ENCODE results near the gene SORCS2.

SORCS2 gene

DNA sequence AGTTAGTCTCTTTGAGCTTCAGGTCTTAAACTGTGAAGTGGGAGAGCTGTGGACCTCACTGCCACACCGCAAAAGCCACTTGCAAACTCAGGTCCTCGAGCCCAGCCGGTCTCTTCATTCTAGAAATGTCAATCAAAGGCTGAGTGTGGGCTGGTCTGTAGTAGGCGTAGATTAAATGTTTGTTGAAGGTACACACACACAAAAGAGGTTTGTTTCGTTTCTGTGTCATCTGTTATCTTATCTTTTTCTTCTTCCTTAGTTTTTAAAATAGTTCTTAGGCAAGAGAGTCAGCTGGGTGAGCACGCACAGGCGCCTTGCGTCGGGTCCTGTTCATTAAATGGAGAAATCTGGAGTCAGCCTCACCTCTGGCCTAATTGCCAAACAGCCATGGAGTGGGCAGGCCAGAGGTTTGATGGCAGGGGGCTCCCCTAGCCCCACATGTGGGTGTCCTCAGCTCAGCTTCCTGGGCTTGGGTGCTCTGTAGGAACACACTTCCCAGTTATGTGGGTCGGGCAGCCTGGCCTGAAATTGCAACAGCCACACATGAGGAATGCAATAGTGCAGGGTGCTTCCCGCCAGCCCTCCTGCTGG, 243.2 kb downstream of the SORCS2 start:
- no peaks in the 10 kb centered on the region for H3K36me3 ChIP-seq (ENCODE audit: control insufficient read depth in 2 of 2, insufficient read depth in 1 of 2, low read length in 2 of 2)
- no peak overlapping the region for H3K27ac ChIP-seq (ENCODE audit: extremely low read depth, low read depth, low read length)
- no peak overlapping the region for H3K4me3 ChIP-seq (ENCODE audit: low read depth, low read length)
- H3K4me1 ChIP-seq (ENCODE audit: control insufficient read depth, insufficient read depth, low read length): no peaks in the 10 kb centered on the region
- TF ChIP-seq ZNF707 (tag by site-specific recombination; IDR thresholded peaks at IDR 0.05) (no peak), EGR2 (tag by site-specific recombination; IDR thresholded peaks at IDR 0.05; ENCODE audit: low read depth) (peak; percentile 47), ZFHX2 (tag by site-specific recombination; conservative IDR thresholded peaks at IDR 0.05) (peak; percentile 76), WT1 (tag by site-specific recombination; IDR thresholded peaks at IDR 0.05) (no peak), ZNF777 (tag by site-specific recombination; IDR thresholded peaks at IDR 0.05; ENCODE audit: borderline replicate concordance) (no peak)
- TF ChIP-seq, protein P1, sequence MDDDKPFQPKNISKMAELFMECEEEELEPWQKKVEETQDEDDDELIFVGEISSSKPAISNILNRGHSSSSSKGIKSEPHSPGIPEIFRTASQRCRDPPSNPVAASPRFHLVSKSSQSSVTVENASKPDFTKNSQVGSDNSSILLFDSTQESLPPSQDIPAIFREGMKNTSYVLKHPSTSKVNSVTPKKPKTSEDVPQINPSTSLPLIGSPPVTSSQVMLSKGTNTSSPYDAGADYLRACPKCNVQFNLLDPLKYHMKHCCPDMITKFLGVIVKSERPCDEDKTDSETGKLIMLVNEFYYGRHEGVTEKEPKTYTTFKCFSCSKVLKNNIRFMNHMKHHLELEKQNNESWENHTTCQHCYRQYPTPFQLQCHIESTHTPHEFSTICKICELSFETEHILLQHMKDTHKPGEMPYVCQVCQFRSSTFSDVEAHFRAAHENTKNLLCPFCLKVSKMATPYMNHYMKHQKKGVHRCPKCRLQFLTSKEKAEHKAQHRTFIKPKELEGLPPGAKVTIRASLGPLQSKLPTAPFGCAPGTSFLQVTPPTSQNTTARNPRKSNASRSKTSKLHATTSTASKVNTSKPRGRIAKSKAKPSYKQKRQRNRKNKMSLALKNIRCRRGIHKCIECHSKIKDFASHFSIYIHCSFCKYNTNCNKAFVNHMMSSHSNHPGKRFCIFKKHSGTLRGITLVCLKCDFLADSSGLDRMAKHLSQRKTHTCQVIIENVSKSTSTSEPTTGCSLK (tag by site-specific recombination; IDR thresholded peaks at IDR 0.05): no peak
- H3K9me3 ChIP-seq (ENCODE audit: control insufficient read depth, insufficient read depth, low read depth, low read length): no peaks in the 10 kb centered on the region
- ChIA-PET CTCF (no interaction called here), POLR2A (no interaction called here)

DNA sequence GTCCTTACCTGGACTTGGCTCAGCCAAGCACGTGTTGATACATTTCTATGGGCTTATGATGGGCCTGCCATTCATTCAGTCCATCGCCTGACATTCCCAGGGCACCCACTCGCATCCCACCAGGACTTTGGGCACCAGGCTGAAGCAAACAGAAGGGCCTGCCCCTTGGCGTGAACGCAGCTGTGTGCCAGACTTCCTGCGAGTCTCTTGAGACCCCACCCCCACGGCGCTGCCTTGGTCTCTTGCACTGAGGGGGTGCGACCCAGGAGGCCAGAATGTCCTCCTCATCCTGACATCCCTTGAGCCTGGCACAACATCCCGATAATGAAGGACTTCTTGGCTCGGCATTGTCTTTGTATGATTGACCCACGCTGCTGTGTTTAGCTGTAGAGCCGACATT, 243.9 kb downstream of the SORCS2 start:
- no peak overlapping the region for H3K27ac ChIP-seq (ENCODE audit: extremely low read depth, low read depth, low read length)
- POLR2A ChIA-PET: no interaction called here

GRCh38 chr4:7439699-7440098, 247.4 kb downstream of the SORCS2 start:
- TF ChIP-seq ZNF658 (tag by site-specific recombination; IDR thresholded peaks at IDR 0.05): no peak
- TF ChIP-seq ZNF654 (tag by site-specific recombination; IDR thresholded peaks at IDR 0.05; ENCODE audit: low read depth): no peak
- TF ChIP-seq SCRT1 (tag by site-specific recombination; IDR thresholded peaks at IDR 0.05; ENCODE audit: borderline replicate concordance): no peak
- TF ChIP-seq, protein P2, sequence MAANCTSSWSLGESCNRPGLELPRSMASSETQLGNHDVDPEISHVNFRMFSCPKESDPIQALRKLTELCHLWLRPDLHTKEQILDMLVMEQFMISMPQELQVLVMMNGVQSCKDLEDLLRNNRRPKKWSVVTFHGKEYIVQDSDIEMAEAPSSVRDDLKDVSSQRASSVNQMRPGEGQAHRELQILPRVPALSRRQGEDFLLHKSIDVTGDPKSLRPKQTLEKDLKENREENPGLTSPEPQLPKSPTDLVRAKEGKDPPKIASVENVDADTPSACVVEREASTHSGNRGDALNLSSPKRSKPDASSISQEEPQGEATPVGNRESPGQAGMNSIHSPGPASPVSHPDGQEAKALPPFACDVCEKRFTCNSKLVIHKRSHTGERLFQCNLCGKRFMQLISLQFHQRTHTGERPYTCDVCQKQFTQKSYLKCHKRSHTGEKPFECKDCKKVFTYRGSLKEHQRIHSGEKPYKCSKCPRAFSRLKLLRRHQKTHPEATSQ (tag by site-specific recombination; IDR thresholded peaks at IDR 0.05): no peak
- no peak for TF ChIP-seq ZNF354C (tag by site-specific recombination; IDR thresholded peaks at IDR 0.05; ENCODE audit: borderline replicate concordance, low read depth)
- TF ChIP-seq ZNF473 (tag by site-specific recombination; IDR thresholded peaks at IDR 0.05): no peak
- TF ChIP-seq, protein P3, sequence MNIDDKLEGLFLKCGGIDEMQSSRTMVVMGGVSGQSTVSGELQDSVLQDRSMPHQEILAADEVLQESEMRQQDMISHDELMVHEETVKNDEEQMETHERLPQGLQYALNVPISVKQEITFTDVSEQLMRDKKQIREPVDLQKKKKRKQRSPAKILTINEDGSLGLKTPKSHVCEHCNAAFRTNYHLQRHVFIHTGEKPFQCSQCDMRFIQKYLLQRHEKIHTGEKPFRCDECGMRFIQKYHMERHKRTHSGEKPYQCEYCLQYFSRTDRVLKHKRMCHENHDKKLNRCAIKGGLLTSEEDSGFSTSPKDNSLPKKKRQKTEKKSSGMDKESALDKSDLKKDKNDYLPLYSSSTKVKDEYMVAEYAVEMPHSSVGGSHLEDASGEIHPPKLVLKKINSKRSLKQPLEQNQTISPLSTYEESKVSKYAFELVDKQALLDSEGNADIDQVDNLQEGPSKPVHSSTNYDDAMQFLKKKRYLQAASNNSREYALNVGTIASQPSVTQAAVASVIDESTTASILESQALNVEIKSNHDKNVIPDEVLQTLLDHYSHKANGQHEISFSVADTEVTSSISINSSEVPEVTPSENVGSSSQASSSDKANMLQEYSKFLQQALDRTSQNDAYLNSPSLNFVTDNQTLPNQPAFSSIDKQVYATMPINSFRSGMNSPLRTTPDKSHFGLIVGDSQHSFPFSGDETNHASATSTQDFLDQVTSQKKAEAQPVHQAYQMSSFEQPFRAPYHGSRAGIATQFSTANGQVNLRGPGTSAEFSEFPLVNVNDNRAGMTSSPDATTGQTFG (tag by site-specific recombination; IDR thresholded peaks at IDR 0.05; ENCODE audit: borderline replicate concordance): no peak
- no peak overlapping the region for H3K27ac ChIP-seq (ENCODE audit: extremely low read depth, low read depth, low read length)
- POLR2A ChIA-PET: no interaction called here
- H3K9me3 ChIP-seq (ENCODE audit: control insufficient read depth, insufficient read depth, low read depth, low read length): no peaks in the 10 kb centered on the region
- H3K4me3 ChIP-seq (ENCODE audit: low read depth, low read length): no peak overlapping the region
- H3K36me3 ChIP-seq (ENCODE audit: control insufficient read depth in 2 of 2, insufficient read depth in 1 of 2, low read length in 2 of 2): no peaks in the 10 kb centered on the region
- CTCF ChIA-PET: no interaction called here
- H3K4me1 ChIP-seq (ENCODE audit: control insufficient read depth, insufficient read depth, low read length): no peaks in the 10 kb centered on the region

More for the DNA sequence above, 243.9 kb downstream of the SORCS2 start:
- H3K4me1 ChIP-seq (ENCODE audit: control insufficient read depth, insufficient read depth, low read length): no peaks in the 10 kb centered on the region
- CTCF ChIA-PET: no interaction called here
- no peaks in the 10 kb centered on the region for H3K36me3 ChIP-seq (ENCODE audit: control insufficient read depth in 2 of 2, insufficient read depth in 1 of 2, low read length in 2 of 2)
- no peaks in the 10 kb centered on the region for H3K9me3 ChIP-seq (ENCODE audit: control insufficient read depth, insufficient read depth, low read depth, low read length)
- TF ChIP-seq ZNF157 (tag by site-specific recombination; IDR thresholded peaks at IDR 0.05) (no peak), ZNF660 (tag by site-specific recombination; IDR thresholded peaks at IDR 0.05) (no peak), ZNF426 (tag by site-specific recombination; IDR thresholded peaks at IDR 0.05) (no peak), ZNF529 (tag by site-specific recombination; IDR thresholded peaks at IDR 0.05; ENCODE audit: insufficient replicate concordance) (no peak), ZNF202 (tag by site-specific recombination; IDR thresholded peaks at IDR 0.05; ENCODE audit: borderline replicate concordance) (no peak), ZNF223 (tag by site-specific recombination; IDR thresholded peaks at IDR 0.05) (no peak), ZNF658 (tag by site-specific recombination; IDR thresholded peaks at IDR 0.05) (no peak), EGR2 (tag by site-specific recombination; IDR thresholded peaks at IDR 0.05; ENCODE audit: low read depth) (no peak), OVOL3 (tag by site-specific recombination; IDR thresholded peaks at IDR 0.05) (no peak), ZNF423 (tag by site-specific recombination; IDR thresholded peaks at IDR 0.05) (no peak), ZNF292 (tag by site-specific recombination; IDR thresholded peaks at IDR 0.05; ENCODE audit: borderline replicate concordance, low read depth) (no peak), ZNF776 (tag by site-specific recombination; IDR thresholded peaks at IDR 0.05; ENCODE audit: borderline replicate concordance) (no peak)
- TF ChIP-seq, protein P4, sequence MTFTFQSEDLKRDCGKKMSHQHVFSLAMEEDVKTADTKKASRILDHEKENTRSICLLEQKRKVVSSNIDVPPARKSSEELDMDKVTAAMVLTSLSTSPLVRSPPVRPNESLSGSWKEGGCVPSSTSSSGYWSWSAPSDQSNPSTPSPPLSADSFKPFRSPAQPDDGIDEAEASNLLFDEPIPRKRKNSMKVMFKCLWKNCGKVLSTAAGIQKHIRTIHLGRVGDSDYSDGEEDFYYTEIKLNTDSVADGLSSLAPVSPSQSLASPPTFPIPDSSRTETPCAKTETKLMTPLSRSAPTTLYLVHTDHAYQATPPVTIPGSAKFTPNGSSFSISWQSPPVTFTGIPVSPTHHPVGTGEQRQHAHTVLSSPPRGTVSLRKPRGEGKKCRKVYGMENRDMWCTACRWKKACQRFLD (tag by site-specific recombination; IDR thresholded peaks at IDR 0.05): no peak
- no peak overlapping the region for H3K4me3 ChIP-seq (ENCODE audit: low read depth, low read length)

All from HEK293 (cell line).